GM19452 (cell line): Measurements from ENCODE around the gene MMP23B.
A peak's percentile ranks its signal among the peaks of the same experiment; 100 is the strongest.

ENCODE experiments used
- ATAC-seq: cut with Tn5 transposase; IDR thresholded peaks from one replicate; pipeline ENCODE4 v1.9.1; 2021; ENCODE audit not compliant: unreplicated experiment

The MMP23B gene

GRCh38 chr1:1602304-1602967 is 29.5 kb upstream of the MMP23B start:
- ATAC-seq, result no peak

DNA sequence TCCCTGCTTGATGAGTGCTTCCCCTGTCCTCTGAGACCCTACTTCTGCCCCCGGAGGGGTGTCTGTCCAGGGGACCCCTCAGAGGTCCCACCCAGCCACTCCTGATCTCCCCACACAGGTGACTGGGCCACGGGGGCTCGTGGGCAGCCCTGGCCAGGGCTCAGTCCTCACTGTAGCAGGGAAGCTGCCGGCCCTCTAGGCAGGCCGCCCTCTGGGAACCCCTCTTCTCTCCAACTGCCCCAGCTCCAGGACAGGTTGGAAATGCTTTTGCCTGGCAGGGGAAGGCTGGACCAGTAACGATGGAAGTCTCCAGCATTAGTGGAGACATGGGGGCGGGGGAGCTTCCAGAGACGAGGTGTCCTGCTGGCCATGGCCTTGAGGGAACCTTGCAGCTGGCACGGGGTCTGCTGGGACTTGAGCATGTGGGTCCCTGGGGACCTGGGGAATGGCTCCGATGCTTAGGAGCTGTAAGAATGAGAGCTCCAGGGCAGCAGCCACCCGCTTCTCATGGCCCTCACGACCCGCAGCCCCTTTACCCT is 28.9 kb upstream of the MMP23B start:
- ATAC-seq, result no peak

DNA sequence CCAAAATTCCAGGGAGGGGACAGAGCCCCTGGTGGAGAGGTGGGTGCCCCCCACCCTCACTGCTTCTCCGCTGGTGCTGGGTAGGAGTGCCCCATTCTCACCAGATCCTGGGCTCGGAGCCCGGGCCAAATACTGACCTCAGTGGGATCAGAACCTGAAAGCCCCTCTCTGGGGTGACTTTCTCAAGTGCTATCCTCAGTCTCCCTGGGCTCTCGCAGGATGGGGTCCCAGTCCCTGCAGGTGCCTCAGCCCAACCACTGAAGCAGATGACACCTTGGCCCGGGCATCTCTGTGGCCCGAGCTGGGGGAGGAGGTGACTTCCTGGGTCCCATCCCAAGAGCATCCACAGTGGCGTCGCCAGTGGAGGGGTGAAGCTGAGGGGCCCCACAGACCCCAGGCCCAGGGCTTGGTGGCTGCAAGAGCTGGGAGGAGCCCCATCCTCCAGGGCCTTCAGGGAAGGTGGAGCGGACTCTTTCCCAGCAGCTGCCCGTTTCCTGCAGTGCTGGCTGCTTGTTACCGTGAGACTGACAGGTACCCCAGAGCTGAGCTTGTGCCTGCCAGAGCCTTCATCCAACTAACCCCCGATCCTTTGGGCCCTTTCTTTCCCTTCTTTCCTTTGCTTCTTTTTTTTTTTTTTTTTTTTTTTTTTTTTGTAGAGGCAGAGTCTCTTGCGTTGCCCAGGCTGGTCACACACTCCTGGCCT is 28.2 kb upstream of the MMP23B start:
- ATAC-seq, result no peak

DNA sequence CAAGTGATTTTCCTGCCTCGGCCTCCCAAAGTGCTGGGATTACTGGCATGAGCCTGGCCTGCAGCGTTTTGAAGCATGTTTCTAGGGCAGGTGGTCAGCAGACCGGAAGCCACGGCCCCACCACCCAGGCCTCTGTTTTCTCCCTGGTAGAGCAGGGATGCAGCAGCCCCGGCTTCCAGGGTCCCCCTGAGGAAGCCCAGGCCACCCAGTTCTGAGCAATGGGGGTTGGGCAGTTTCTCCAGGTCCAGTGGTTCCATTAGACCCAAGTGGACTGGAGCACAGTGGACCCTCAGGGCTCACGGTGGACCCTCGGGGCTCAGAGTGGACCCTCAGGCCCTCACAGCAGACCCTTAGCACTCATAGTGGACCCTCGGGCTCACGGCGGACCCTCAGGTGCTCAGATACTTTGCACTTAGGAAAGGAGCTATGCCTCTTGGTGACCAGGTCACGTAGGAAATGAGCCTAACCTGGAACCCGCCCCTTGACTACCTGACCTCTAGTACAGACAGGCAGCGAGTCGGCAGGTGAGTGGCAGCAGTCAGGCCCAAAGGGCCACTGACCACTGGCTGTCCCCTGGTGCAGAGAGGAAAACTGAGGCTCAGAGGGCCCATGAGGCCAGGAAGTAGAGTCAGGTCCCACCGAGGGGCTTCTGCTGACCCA is 27.5 kb upstream of the MMP23B start:
- ATAC-seq, result no peak

- ATAC-seq, result no peak
Measured at GRCh38 chr1:1605034-1605591, 26.9 kb upstream of the MMP23B start.

DNA sequence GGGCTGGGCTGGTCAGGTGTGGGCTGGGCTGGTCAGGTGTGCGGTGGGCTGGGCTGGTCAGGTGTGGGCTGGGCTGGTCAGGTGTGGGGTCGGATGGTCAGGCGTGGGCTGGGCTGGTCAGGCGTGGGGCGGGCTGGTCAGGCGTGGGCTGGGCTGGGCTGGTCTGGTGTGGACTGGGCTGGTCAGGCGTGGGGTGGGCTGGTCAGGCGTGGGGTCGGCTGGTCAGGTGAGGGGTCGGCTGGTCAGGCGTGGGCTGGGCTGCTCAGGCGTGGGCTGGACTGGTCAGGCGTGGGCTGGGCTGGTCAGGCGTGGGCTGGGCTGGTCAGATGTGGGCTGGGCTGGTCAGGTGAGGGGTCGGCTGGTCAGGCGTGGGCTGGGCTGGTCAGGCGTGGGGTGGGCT is 26.2 kb upstream of the MMP23B start:
- no peak for ATAC-seq

DNA sequence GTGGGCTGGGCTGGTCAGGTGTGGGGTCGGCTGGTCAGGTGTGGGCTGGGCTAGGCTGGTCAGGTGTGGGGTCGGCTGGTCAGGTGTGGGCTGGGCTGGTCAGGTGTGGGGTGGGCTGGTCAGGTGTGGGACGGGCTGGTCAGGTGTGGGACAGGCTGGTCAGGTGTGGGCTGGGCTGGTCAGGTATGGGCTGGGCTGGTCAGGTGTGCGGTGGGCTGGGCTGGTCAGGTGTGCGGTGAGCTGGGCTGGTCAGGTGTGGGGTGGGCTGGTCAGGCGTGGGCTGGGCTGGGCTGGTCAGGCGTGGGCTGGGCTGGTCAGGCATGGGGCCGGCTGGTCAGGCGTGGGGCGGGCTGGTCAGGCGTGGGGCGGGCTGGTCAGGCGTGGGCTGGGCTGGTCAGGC is 25.7 kb upstream of the MMP23B start:
- no peak for ATAC-seq

GRCh38 chr1:1609822-1610485 is 22.0 kb upstream of the MMP23B start:
- ATAC-seq, result no peak

GRCh38 chr1:1610796-1611195 is 21.2 kb upstream of the MMP23B start:
- no peak for ATAC-seq

DNA sequence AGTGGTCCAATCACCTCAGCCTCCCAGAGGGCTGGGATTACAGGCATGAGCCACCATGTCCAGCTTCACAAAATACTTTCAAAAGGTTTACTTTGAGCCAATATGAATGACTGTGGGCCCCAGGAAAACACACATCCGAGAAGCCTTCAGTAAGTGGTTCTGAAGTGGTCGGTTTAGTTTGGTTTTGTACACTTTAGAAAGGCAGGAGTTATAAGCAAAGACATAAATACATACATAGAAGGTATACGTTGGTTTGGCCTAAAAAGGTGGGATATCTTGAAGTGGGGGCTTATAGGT is 19.9 kb upstream of the MMP23B start:
- ATAC-seq, result no peak

GRCh38 chr1:1613509-1614082 is 18.4 kb upstream of the MMP23B start:
- no peak for ATAC-seq

DNA sequence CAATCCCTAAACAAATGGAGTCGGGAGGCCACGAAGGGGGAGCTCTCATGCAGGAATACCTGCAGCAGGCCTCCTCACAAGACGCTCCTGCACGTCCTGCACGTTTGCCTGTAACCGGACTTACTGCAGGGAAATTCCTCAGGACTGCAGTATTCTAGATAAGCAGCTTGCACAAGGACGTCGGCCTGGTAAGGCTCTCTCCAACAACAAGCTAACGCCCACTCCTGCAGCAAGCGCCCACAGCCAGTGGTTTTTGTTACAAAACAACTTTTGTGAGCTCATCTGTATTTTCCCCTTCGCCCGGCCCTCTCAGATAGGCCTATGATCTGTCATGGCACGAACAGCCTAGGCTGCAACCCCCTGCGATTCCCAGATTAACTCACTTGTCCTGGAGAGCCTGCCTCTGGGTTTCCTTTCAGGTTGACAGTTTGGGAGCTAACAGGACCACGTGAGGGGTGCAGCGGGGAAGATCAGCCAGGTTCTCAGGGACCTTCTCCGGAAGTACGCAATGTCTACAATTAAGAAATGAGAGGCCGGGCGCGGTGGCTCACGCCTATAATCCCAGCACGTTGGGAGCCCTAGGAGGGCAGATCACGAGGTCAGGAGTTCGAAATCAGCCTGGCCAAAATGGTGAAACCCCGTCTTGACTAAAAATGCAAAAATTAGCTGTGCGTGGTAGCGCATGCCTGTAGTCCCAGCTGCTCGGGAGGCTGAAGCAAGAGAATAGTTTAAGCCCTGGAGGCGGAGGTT is 17.6 kb upstream of the MMP23B start:
- ATAC-seq, result no peak

DNA sequence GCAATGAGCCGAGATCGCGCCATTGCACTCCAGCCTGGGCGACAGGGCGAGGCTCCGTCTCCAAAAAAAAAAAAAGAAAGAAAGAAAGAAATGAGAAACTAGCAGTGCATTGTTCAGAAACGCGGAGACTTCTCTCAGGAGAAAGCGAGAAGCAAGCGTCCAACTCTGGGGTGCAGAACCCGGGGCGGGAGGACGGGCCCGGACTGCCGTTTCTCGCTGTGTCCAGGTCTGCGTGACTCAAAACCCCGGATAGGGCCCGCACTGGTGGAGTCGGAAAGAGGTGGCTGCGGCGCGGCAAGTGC is 17.1 kb upstream of the MMP23B start:
- ATAC-seq, result no peak

DNA sequence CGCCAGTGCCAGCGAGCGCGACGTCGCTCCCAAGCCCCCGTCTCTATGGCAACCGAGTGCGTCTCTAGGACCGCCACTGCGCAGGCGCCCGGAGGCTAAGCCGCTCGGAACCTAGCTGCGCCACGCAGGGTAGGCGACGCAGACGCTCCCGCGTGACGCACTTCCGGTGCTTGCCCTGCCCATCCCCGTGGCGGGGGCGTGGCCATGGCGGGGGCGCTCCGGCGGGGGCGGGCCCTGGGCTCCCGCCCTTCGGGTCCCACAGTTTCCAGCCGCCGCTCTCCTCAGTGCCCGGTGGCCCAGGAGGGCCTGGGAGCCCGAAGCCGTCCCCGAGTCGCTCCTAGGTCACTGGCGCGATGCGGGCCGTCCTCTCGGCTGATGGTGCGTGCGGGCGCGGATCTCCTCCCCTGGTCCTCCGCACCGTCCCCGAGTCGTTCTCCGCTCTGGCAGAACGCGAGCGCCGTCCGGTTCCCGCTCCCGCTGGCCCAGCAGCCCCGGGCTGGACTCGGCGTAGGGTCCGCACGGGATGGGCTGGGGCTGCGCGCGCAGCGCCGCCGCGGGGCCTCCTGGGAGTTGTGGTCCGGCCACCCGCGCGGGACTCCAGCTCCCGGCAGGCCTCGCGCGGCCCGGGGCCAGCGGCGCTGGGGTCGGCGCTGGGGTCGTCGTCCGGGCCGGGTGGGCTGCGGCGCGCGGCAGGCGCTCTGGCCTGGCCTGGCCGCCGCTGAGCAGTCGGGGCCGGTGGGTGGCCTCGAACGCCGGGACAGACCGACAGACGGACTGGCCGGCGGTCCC is 16.5 kb upstream of the MMP23B start, which contains the start of gene MIB2:
MIB2 (plus strand) TSS at position 245 of the 789 bp plus-strand sequence. CDS start 7,953 bp downstream, outside the sequence.
- ATAC-seq, result peak; percentile 83

DNA sequence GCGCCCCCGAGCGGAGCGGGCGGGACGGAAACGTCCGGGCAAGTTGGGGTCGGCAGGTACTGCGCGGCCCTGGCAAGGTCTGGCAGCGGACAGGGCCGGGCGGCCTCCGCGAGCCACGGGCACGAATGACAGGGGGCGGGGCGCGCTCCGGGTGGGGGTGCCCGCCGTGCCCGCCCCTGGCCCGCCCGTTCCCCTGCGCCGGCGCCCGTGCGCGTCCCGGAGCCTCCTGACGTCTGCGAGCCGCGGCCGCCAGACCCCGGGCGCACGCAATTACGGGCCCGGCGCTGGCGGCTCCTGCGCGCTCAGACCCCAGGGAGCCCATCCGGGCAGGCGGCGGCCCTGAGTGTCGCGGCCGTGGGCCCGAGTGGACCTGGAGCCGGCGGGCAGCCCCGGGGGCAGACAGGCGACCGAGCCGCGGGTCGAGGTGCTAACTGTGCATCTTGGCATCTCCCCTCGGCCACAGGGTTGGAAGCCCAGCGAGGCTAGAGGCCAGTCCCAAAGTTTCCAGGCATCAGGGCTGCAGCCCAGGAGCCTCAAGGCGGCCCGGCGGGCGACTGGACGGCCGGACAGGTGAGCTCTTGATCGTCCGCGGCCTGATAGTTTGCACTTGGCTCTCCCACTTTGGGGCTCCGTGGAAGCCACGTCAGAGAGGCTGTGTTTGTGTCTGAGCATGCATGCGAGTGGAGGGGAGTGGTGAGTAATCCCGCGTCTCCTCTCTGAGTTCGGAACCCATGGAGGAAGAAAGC is 15.8 kb upstream of the MMP23B start:
- ATAC-seq, result peak; percentile 20

GRCh38 chr1:1616838-1617237 is 15.1 kb upstream of the MMP23B start:
- no peak for ATAC-seq

- no peak for ATAC-seq
Measured at GRCh38 chr1:1617516-1617915, 14.5 kb upstream of the MMP23B start.

GRCh38 chr1:1617925-1618324 is 14.0 kb upstream of the MMP23B start:
- no peak for ATAC-seq
